Measurements from ENCODE around the gene LGR5.

Gene LGR5

GRCh38 chr12:71460850-71461609, 21.4 kb downstream of the LGR5 start:
- Histone ChIP-seq H3K9ac (ENCODE audit: insufficient read length, low read depth) (no peak overlapping the region), H3K9me3 (ENCODE audit: insufficient read depth, low read length) (no peaks in the 10 kb centered on the region), H3K27me3 (ENCODE audit: insufficient read depth, insufficient read length) (no peaks in the 10 kb centered on the region), H3K4me1 (ENCODE audit: insufficient read depth, insufficient read length) (no peaks in the 10 kb centered on the region), H3K4me3 (ENCODE audit: insufficient read length, low read depth) (no peak overlapping the region), H3K36me3 (ENCODE audit: insufficient read depth, insufficient read length, low read length) (no peaks in the 10 kb centered on the region)
- DNase-seq (ENCODE audit: low read depth, low spot score): no peak
- TF ChIP-seq YY1 (IDR thresholded peaks at IDR 0.05; ENCODE audit: insufficient read depth, insufficient read length): no peak
- TF ChIP-seq ZNF274 (IDR thresholded peaks at IDR 0.05; ENCODE audit: low read depth, low read length): no peak
- TF ChIP-seq SUZ12 (IDR thresholded peaks at IDR 0.05; ENCODE audit: extremely low read depth, insufficient read depth, insufficient read length): no peak

- Histone ChIP-seq H3K36me3 (ENCODE audit: insufficient read depth, insufficient read length, low read length) (no peaks in the 10 kb centered on the region), H3K27me3 (ENCODE audit: insufficient read depth, insufficient read length) (no peaks in the 10 kb centered on the region), H3K9ac (ENCODE audit: insufficient read length, low read depth) (no peak overlapping the region), H3K9me3 (ENCODE audit: insufficient read depth, low read length) (no peaks in the 10 kb centered on the region), H3K4me1 (ENCODE audit: insufficient read depth, insufficient read length) (no peaks in the 10 kb centered on the region), H3K4me3 (ENCODE audit: insufficient read length, low read depth) (no peak overlapping the region)
- no peak for DNase-seq (ENCODE audit: low read depth, low spot score)
- no peak for TF ChIP-seq ZNF274 (IDR thresholded peaks at IDR 0.05; ENCODE audit: low read depth, low read length)
- no peak for TF ChIP-seq YY1 (IDR thresholded peaks at IDR 0.05; ENCODE audit: insufficient read depth, insufficient read length)
- no peak for TF ChIP-seq SUZ12 (IDR thresholded peaks at IDR 0.05; ENCODE audit: extremely low read depth, insufficient read depth, insufficient read length)
Observed at GRCh38 chr12:71461787-71462328, 22.3 kb downstream of the LGR5 start.

GRCh38 chr12:71465796-71466195, 26.2 kb downstream of the LGR5 start:
- TF ChIP-seq ZNF274 (IDR thresholded peaks at IDR 0.05; ENCODE audit: low read depth, low read length) (no peak), YY1 (IDR thresholded peaks at IDR 0.05; ENCODE audit: insufficient read depth, insufficient read length) (no peak), SUZ12 (IDR thresholded peaks at IDR 0.05; ENCODE audit: extremely low read depth, insufficient read depth, insufficient read length) (no peak)
- DNase-seq (ENCODE audit: low read depth, low spot score): no peak

GRCh38 chr12:71469258-71469750, 29.7 kb downstream of the LGR5 start:
- TF ChIP-seq ZNF274 (IDR thresholded peaks at IDR 0.05; ENCODE audit: low read depth, low read length) (no peak), SUZ12 (IDR thresholded peaks at IDR 0.05; ENCODE audit: extremely low read depth, insufficient read depth, insufficient read length) (no peak), YY1 (IDR thresholded peaks at IDR 0.05; ENCODE audit: insufficient read depth, insufficient read length) (no peak)

More at GRCh38 chr12:71465796-71466195, 26.2 kb downstream of the LGR5 start:
- H3K9me3 ChIP-seq (ENCODE audit: insufficient read depth, low read length): no peaks in the 10 kb centered on the region
- H3K36me3 ChIP-seq (ENCODE audit: insufficient read depth, insufficient read length, low read length): no peaks in the 10 kb centered on the region
- no peak overlapping the region for H3K4me3 ChIP-seq (ENCODE audit: insufficient read length, low read depth)
- no peaks in the 10 kb centered on the region for H3K27me3 ChIP-seq (ENCODE audit: insufficient read depth, insufficient read length)
- no peaks in the 10 kb centered on the region for H3K4me1 ChIP-seq (ENCODE audit: insufficient read depth, insufficient read length)
- H3K9ac ChIP-seq (ENCODE audit: insufficient read length, low read depth): no peak overlapping the region

GRCh38 chr12:71472441-71472911, 32.9 kb downstream of the LGR5 start:
- H3K36me3 ChIP-seq (ENCODE audit: insufficient read depth, insufficient read length, low read length): no peaks in the 10 kb centered on the region
- no peak for DNase-seq (ENCODE audit: low read depth, low spot score)
- H3K9me3 ChIP-seq (ENCODE audit: insufficient read depth, low read length): no peaks in the 10 kb centered on the region
- no peak overlapping the region for H3K4me3 ChIP-seq (ENCODE audit: insufficient read length, low read depth)
- H3K9ac ChIP-seq (ENCODE audit: insufficient read length, low read depth): no peak overlapping the region
- H3K27me3 ChIP-seq (ENCODE audit: insufficient read depth, insufficient read length): no peaks in the 10 kb centered on the region
- H3K4me1 ChIP-seq (ENCODE audit: insufficient read depth, insufficient read length): no peaks in the 10 kb centered on the region
- TF ChIP-seq SUZ12 (IDR thresholded peaks at IDR 0.05; ENCODE audit: extremely low read depth, insufficient read depth, insufficient read length) (no peak), ZNF274 (IDR thresholded peaks at IDR 0.05; ENCODE audit: low read depth, low read length) (no peak), YY1 (IDR thresholded peaks at IDR 0.05; ENCODE audit: insufficient read depth, insufficient read length) (no peak)

More at GRCh38 chr12:71469258-71469750, 29.7 kb downstream of the LGR5 start:
- H3K36me3 ChIP-seq (ENCODE audit: insufficient read depth, insufficient read length, low read length): no peaks in the 10 kb centered on the region
- H3K9me3 ChIP-seq (ENCODE audit: insufficient read depth, low read length): no peaks in the 10 kb centered on the region
- H3K27me3 ChIP-seq (ENCODE audit: insufficient read depth, insufficient read length): no peaks in the 10 kb centered on the region
- no peaks in the 10 kb centered on the region for H3K4me1 ChIP-seq (ENCODE audit: insufficient read depth, insufficient read length)
- no peak overlapping the region for H3K4me3 ChIP-seq (ENCODE audit: insufficient read length, low read depth)
- DNase-seq (ENCODE audit: low read depth, low spot score): no peak
- no peak overlapping the region for H3K9ac ChIP-seq (ENCODE audit: insufficient read length, low read depth)

- TF ChIP-seq YY1 (IDR thresholded peaks at IDR 0.05; ENCODE audit: insufficient read depth, insufficient read length) (no peak), ZNF274 (IDR thresholded peaks at IDR 0.05; ENCODE audit: low read depth, low read length) (no peak), SUZ12 (IDR thresholded peaks at IDR 0.05; ENCODE audit: extremely low read depth, insufficient read depth, insufficient read length) (no peak)
- H3K36me3 ChIP-seq (ENCODE audit: insufficient read depth, insufficient read length, low read length): no peaks in the 10 kb centered on the region
- H3K9ac ChIP-seq (ENCODE audit: insufficient read length, low read depth): no peak overlapping the region
- DNase-seq (ENCODE audit: low read depth, low spot score): no peak
- H3K4me3 ChIP-seq (ENCODE audit: insufficient read length, low read depth): no peak overlapping the region
- H3K27me3 ChIP-seq (ENCODE audit: insufficient read depth, insufficient read length): no peaks in the 10 kb centered on the region
- no peaks in the 10 kb centered on the region for H3K4me1 ChIP-seq (ENCODE audit: insufficient read depth, insufficient read length)
- H3K9me3 ChIP-seq (ENCODE audit: insufficient read depth, low read length): no peaks in the 10 kb centered on the region
Observed at GRCh38 chr12:71474791-71475190, 35.2 kb downstream of the LGR5 start.

GRCh38 chr12:71475280-71475679, 35.7 kb downstream of the LGR5 start:
- no peak overlapping the region for H3K4me3 ChIP-seq (ENCODE audit: insufficient read length, low read depth)
- TF ChIP-seq SUZ12 (IDR thresholded peaks at IDR 0.05; ENCODE audit: extremely low read depth, insufficient read depth, insufficient read length): no peak
- TF ChIP-seq YY1 (IDR thresholded peaks at IDR 0.05; ENCODE audit: insufficient read depth, insufficient read length): no peak
- no peaks in the 10 kb centered on the region for H3K27me3 ChIP-seq (ENCODE audit: insufficient read depth, insufficient read length)
- no peaks in the 10 kb centered on the region for H3K36me3 ChIP-seq (ENCODE audit: insufficient read depth, insufficient read length, low read length)
- H3K9ac ChIP-seq (ENCODE audit: insufficient read length, low read depth): no peak overlapping the region
- no peaks in the 10 kb centered on the region for H3K9me3 ChIP-seq (ENCODE audit: insufficient read depth, low read length)
- no peaks in the 10 kb centered on the region for H3K4me1 ChIP-seq (ENCODE audit: insufficient read depth, insufficient read length)
- DNase-seq (ENCODE audit: low read depth, low spot score): no peak

Data from NT2/D1 (cell line).